Endothelial cell of umbilical vein (primary cell): ENCODE results near the gene AADAC.

Source experiments
- CTCF ChIP-seq, 2 donors: IDR thresholded peaks; 1 replicate in 1 of 2; 2 replicates in 1 of 2; pipeline ENCODE4 v1.5.1; 2011; ENCODE audit warnings: low read length in 2 of 2, mild to moderate bottlenecking in 2 of 2, moderate library complexity in 2 of 2, control low read depth in 1 of 2, inconsistent platforms in 1 of 2, low read depth in 1 of 2; ENCODE audit not compliant: insufficient read depth in 1 of 2; ENCODE audit errors: extremely low read depth in 1 of 2
- EZH2 ChIP-seq: IDR thresholded peaks from 2 replicates; pipeline ENCODE4 v1.6.1; 2012; ENCODE audit warnings: borderline replicate concordance, low read depth, mild to moderate bottlenecking, moderate library complexity, low read length, inconsistent platforms; ENCODE audit not compliant: severe bottlenecking
- FOS ChIP-seq: IDR thresholded peaks from 2 replicates; pipeline ENCODE4 v1.6.1; 2011; ENCODE audit warnings: mild to moderate bottlenecking, low read length, moderate library complexity, borderline replicate concordance; ENCODE audit not compliant: insufficient read depth
- GATA2 ChIP-seq: IDR thresholded peaks from 2 replicates; pipeline ENCODE4 v1.7.0; 2011; ENCODE audit warnings: low read depth, mild to moderate bottlenecking, moderate library complexity, mixed read lengths, low read length; ENCODE audit not compliant: insufficient read length, insufficient read depth
- JUN ChIP-seq: IDR thresholded peaks from 2 replicates; pipeline ENCODE4 v1.6.1; 2011; ENCODE audit warnings: borderline replicate concordance, low read depth; ENCODE audit not compliant: insufficient read length, insufficient read depth
- POLR2A ChIP-seq: IDR thresholded peaks from 2 replicates; pipeline ENCODE4 v1.6.1; 2012; ENCODE audit warnings: low read depth, mild to moderate bottlenecking, control low read depth, low read length
- POLR2AphosphoS5 ChIP-seq: IDR thresholded peaks from 2 replicates; pipeline ENCODE4 v1.6.1; 2012; ENCODE audit warnings: low read depth, mild to moderate bottlenecking, control low read depth, low read length, moderate library complexity; ENCODE audit not compliant: insufficient read depth
- TF ChIP-seq, protein P1 (sequence below): IDR thresholded peaks from 2 replicates; pipeline ENCODE4 v1.6.1; 2011; ENCODE audit not compliant: insufficient read depth, insufficient read length

- TF ChIP-seq POLR2AphosphoS5 = no peak
- TF ChIP-seq CTCF (IDR thresholded peaks at IDR 0.05; ENCODE audit: extremely low read depth in 1 of 2, insufficient read depth in 1 of 2, low read depth in 1 of 2, low read length in 2 of 2) = no peak
- TF ChIP-seq, protein P1, sequence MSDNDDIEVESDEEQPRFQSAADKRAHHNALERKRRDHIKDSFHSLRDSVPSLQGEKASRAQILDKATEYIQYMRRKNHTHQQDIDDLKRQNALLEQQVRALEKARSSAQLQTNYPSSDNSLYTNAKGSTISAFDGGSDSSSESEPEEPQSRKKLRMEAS = no peak
- TF ChIP-seq FOS = no peak
- TF ChIP-seq POLR2A = no peak
- no peak for TF ChIP-seq EZH2
- no peak for TF ChIP-seq JUN
- no peak for TF ChIP-seq GATA2
Observed at GRCh38 chr3:151817473-151817872, 3.6 kb downstream of the AADAC start.
